GM21447 (cell line): ENCODE measurements around the gene ZNF835.
"Not testable (repeated sequence)": the region's sequence is repeated elsewhere in the genome, so short reads cannot be mapped to it uniquely, and the experiment has no call there.

Experiments
- ATAC-seq: cut with Tn5 transposase; IDR thresholded peaks from one replicate; pipeline ENCODE4 v1.9.1; 2021; ENCODE audit not compliant: unreplicated experiment

The ZNF835 gene

GRCh38 chr19:56671613-56671994 is at the start of gene ZNF835:
Gene ZNF835 (minus strand): TSS chr19:56671757. CDS start chr19:56665198, 6,559 bp downstream.
- no peak for ATAC-seq

DNA sequence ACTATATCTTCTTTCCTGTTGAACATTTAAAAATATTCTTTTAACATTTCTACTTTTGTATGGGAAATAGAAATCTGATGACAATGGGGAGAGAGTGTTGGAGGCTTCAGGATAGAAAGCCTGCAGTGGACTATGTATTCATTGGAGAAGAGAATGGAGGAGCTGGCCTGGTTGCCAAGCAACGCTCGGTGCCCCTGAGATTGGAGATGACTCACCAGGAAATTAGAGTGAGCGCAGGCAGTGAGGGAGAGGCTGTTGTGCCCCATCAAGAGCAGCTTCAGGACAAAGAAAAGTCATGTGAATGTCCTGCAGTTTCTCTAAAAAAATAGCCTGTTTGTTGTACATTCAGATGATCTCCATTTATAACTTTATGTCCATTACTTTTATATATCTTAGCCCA is 48.7 kb upstream of the ZNF835 start:
- ATAC-seq: no peak

- ATAC-seq: no peak
Observed at GRCh38 chr19:56718231-56718630, 46.7 kb upstream of the ZNF835 start.

DNA sequence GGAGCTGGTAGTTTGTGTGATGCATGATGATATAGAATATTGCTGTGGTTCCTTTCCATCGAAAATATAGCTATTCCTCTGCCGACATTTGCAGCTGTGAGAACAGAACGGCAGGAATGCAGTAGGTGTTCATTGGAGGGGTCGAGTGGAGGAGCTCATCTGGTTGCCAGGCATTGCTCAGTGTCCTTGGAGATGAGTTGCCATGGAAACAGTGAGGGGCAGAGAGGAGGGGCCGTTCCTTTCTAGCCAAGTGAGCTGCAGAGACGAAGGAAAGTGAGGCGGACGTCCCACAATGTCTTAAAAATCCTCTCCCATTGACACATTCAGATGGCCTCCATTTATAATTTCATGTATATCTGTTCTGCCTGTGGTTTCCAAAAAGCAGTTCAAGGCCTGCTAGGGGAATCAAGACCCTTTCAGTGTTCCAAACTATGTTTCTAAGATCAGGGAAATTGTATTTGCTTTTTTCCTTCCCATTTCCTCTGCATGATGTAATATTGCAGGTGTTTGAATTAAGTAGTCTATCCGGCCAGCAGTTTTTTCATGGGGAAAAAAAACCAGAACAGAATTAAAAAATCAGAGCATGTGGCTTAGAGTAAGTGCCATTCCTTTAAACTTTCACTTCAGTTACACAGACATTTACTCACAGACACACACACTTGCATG is 41.2 kb upstream of the ZNF835 start:
- no peak for ATAC-seq

DNA sequence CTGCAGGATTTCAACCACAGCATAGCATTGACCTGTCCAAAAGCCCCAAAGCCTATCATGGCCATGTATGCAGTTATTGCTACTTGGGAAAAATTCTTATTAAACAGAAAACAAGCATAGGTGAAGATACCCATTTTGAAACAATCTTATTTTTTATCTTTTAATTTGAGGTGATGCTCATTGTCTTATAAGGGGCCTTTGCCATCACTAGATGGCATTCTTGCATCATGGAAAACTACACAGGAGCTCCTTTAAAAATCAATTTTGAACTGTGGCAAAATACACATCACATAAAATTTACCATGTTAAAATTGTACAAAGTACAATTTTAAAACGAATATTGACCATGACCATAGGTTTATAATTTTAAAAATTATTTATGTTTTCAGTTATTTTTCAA is 38.9 kb upstream of the ZNF835 start:
- ATAC-seq: no peak

DNA sequence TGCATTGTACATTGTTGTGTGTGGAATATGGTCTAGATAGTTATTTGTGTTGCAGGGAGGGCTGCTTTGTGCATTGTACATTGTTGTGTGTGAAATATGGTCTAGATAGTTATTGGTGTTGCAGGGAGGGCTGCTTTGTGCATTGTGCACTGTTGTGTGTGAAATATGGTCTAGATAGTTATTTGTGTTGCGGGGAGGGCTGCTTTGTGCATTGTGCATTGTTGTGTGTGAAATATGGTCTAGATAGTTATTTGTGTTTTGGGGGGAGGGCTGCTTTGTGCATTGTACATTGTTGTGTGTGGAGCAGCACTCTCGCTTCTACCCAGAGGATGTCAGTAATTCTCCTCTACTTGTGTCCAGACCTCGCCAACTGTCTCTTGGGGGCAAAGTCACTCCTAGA is 36.3 kb upstream of the ZNF835 start:
- ATAC-seq: no peak

- no peak for ATAC-seq
Observed at GRCh38 chr19:56705939-56706338, 34.4 kb upstream of the ZNF835 start.

DNA sequence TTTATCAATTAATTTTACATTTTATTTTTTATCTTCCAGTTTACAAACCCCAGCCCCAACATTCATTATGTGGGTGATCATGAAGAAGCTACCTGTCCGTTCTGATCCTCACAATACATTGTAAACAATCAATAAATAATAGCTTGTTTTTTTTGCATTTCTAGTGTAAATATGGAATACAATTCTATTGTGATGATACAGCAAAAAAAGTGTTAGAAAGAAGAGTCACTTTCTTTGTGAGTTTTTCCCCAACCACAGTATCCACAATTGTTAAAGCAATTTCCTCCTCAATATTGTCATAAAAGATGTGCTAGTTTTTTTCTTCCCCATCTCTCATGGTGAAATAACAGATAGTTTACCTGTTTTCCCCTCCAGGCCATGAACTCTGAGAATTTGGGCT is 30.3 kb upstream of the ZNF835 start:
- ATAC-seq: no peak

GRCh38 chr19:56699552-56699951 is 28.0 kb upstream of the ZNF835 start:
- ATAC-seq: no peak

DNA sequence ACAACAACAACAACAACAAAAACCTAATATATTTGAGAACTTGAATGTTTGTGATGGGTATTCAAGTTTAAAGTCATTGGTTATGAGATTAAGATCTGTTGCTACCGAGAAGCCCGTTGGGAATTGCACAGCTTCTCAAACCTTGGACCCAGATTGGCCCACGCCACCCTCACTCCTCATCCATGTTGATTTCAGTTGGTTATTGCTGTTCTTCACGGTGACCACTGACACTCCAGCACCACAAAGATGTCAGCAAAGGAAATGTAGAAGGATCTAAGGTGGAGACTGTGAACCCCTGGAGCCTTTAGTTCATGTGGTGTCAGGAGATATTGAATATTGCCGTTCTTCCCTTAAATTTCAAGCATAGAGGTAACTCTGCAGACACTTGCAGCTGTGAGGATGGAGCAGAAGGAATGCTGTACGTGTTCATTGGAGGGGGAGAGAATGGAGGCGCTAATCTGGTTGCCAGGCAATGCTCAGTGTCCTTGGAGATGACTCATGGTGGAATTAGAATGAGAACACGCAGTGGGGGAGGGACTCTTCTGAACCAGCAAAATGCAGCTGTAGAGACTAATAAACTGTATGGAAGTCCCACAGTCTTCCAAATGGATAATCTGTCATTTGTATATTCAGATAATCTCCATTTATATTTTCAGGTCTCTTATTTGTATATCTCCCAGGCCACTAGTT is 20.8 kb upstream of the ZNF835 start:
- ATAC-seq: no peak

DNA sequence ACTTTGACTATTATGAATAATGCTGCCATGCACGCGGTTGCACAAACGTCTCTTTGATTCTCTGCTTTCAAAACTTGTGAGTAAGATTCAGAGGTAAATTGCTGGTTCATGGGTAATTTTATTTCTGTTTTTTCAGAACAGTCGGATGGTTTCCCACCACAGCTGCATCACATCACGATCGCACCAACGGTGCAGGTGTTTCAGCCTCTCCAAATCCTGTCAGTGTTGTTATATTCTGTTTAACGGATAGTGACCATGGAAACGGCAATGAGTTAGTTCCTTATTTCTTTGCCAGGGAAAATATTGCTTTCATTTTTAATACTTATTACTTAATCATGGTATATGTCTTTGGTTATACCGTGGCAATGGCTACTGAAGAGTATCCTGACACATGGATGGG is 19.1 kb upstream of the ZNF835 start:
- ATAC-seq: no peak

- ATAC-seq: no peak
Observed at GRCh38 chr19:56689198-56689597, 17.6 kb upstream of the ZNF835 start.

- ATAC-seq: no peak
Observed at GRCh38 chr19:56687031-56687430, 15.5 kb upstream of the ZNF835 start.

- ATAC-seq: no peak
Observed at GRCh38 chr19:56683116-56683515, 11.6 kb upstream of the ZNF835 start.

GRCh38 chr19:56681702-56682101 is 10.1 kb upstream of the ZNF835 start:
- ATAC-seq: no peak

DNA sequence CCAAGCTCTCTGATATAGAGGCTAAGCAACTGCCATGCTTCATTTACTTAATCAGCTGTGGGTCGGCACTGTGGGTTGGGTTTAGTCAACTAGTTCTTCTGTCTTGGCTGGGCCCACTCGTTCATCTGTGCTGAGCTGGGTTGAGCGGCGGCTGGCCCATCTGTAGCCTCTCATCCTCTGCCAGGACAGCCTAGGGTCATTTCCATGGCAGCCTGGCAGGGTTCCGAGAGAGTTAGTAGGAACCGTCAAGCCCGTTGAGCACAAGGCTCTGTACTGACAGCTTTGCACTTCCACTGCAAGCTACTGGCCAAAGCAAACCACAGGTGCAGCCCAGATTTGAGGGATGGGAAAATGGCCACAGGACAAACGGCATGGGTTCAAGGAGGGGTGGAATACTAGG is 6.6 kb upstream of the ZNF835 start:
- ATAC-seq: no peak

GRCh38 chr19:56672610-56673009 is 1.1 kb upstream of the ZNF835 start:
- ATAC-seq: not testable (repeated sequence)

DNA sequence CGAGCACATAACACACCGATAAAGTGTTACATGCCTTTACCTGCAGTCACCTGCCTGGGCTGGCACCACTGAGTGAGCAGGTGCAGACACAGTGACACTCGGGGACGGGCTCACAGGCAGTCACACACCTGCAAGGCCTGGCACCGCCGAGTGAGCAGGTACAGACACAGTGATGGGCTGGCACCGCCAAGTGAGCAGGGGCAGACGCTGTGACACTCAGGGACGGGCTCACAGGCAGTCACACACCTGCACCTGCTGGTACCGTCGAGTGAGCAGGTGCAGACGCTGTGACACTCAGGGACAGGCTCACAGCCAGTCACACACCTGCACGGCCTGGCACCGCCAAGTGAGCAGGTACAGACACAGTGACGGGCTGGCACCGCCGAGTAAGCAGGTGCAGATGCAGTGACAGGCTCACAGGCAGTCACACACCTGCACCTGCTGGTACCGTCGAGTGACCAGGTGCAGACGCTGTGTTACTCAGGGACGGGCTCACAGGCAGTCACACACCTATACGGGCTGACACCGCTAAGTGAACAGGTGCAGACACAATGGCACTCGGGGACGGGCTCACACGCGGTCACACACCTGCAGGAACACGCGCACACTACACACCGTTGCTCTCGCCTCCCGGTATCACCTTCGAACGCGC is 470 bp downstream of the ZNF835 start:
- ATAC-seq: no peak

DNA sequence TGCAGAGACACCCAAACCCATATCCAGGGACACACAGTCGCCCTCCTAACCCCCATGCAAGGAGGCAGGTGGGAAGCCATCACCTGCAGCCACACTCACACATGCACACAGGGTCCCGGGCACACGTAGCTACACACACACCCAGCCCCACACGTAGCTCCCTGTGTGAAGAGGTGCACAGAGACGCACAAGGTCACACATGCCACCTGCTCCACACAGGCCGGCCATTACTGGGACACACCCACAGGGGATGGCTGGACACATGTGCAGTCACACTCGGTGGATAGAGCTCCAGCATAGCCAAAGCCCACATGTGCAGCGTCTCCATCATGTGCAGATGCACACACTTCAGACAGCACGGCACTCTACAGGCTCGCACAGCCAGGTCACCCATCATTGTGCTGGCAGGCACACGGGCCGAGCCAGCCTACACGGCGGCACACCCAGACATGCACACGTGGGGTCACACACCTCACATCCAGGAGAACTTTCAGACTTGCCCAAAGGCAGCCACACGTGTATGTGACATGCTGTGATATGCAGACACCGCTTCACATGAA is 1.1 kb downstream of the ZNF835 start:
- no peak for ATAC-seq

DNA sequence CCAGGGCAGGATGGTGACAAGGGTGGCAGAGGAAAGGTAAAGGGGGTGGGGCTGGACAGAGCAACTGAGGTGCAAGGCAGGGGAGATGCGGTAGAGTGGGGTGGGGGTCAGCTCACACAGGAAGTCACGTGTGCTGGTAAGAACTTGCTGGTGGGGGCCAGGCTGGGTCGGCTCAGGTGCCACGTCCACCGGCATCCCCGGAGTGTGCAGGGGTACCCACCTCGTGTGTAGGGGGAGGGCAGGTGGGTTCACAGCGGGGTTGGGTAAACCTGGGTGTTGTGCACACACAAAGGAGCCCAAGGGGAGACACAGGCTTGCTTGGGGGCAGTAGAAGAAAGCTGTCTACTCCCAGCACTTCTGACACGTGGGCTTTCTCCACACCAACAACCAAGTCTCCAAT is 2.9 kb downstream of the ZNF835 start:
- no peak for ATAC-seq

GRCh38 chr19:56667311-56667870 is 4.2 kb downstream of the ZNF835 start:
- ATAC-seq: no peak

DNA sequence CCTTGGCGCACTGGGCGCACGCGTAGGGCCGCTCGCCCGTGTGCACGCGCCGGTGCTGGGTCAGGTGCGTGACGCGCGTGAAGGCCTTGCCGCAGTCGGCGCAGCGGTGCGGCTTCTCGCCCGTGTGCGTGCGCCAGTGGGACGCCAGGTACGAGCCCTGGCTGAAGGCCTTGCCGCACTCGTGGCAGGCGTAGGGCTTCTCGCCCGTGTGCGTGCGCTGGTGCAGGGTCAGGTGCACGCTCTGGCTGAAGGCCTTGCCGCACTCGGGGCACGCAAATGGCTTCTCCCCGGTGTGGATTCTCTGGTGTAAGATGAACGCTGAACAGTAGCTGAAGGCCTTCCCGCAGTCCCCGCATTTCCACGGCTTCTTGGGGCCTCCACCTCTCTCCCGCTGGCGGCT is 7.0 kb downstream of the ZNF835 start:
- ATAC-seq: no peak
